SJSA1 (cell line): ENCODE data around the gene LRRC39. TPM values are rescaled to one million over a fixed set of nuclear protein-coding genes. Genes with fewer than 3 reads are reported as not detected.

Experiments used
- total RNA-seq: library from RNA; depleted of rRNA; stranded (reverse); fragments of >200 nt; shearing (Covaris generic); gene quantifications from 2 replicates; pipeline ENCODE4 v1.2.3, GENCODE V29; 2014; rRNA removed

Gene LRRC39
- total RNA-seq, 1 experiment from 2014 or later, result not detected

Other genes with a start within 250 kb of the LRRC39 start
- 27.2 and 31.2 TPM in 2 replicates for gene SLC35A3, start 208.3 kb downstream of the LRRC39 start, total RNA-seq
- gene SASS6, start 45.3 kb downstream of the LRRC39 start, total RNA-seq, result 11.3 and 13.0 TPM in 2 replicates
- gene TRMT13, start 45.1 kb downstream of the LRRC39 start, total RNA-seq, result 7.0 and 20.8 TPM in 2 replicates
- 6.2 and 6.8 TPM in 2 replicates for gene DBT, start 71.6 kb upstream of the LRRC39 start, total RNA-seq
- 43.5 and 43.7 TPM in 2 replicates for gene RTCA, start 88.0 kb upstream of the LRRC39 start, total RNA-seq
- gene CDC14A, start 174.2 kb upstream of the LRRC39 start, total RNA-seq, result 6.5 and 8.6 TPM in 2 replicates